Skeletal muscle tissue (tissue), 4 donors: ENCODE results near the gene AGPAT3. TPM values are rescaled to one million over a fixed set of nuclear protein-coding genes. Genes with fewer than 3 reads are reported as not detected.

Source experiments
- H3K27ac ChIP-seq: one replicate; pipeline ENCODE4 v1.7.0; 2013; ENCODE audit warnings: mild to moderate bottlenecking, low read depth, low read length, inconsistent platforms
- H3K27me3 ChIP-seq, 3 donors: one replicate each; pipeline ENCODE4 v1.7.0; 2013; ENCODE audit warnings: low read length in 3 of 3; ENCODE audit not compliant: control insufficient read depth in 3 of 3, insufficient read depth in 3 of 3
- H3K36me3 ChIP-seq, 3 donors: one replicate each; pipeline ENCODE4 v1.7.0; 2013; ENCODE audit warnings: low read length in 3 of 3; ENCODE audit not compliant: control insufficient read depth in 3 of 3, insufficient read depth in 3 of 3
- H3K4me1 ChIP-seq, 3 donors: one replicate each; pipeline ENCODE4 v1.7.0; 2013; ENCODE audit warnings: low read length in 3 of 3, mild to moderate bottlenecking in 3 of 3; ENCODE audit not compliant: control insufficient read depth in 3 of 3, insufficient read depth in 3 of 3
- H3K4me3 ChIP-seq, 3 donors: one replicate each; pipeline ENCODE4 v1.7.0; 2013; ENCODE audit warnings: low read length in 3 of 3
- H3K9ac ChIP-seq, 3 donors: one replicate each; pipeline ENCODE4 v1.7.0; 2013; ENCODE audit warnings: low read length in 3 of 3, mild to moderate bottlenecking in 3 of 3, moderate library complexity in 2 of 3, low read depth in 1 of 3
- H3K9me3 ChIP-seq, 3 donors: one replicate each; pipeline ENCODE4 v1.7.0; 2013; ENCODE audit warnings: low read length in 3 of 3; ENCODE audit not compliant: control insufficient read depth in 3 of 3
- total RNA-seq: library from RNA; depleted of rRNA; stranded (reverse); fragments of >200 nt; gene quantifications from one replicate; pipeline ENCODE4 v1.2.3, GENCODE V29; 2014
- donor health status: Osteomylitis.

The AGPAT3 gene
- total RNA-seq, 1 donor from 2014 or later = 16.7 TPM

- Histone ChIP-seq H3K4me3 (no peak overlapping the region), H3K27ac (no peak overlapping the region), H3K36me3 (peaks cover 0 to 7% (median 5%) of the 10 kb centered on the region in 3 donors), H3K27me3 (no peaks in the 10 kb centered on the region), H3K9ac (no peak overlapping the region), H3K4me1 (peaks cover 20 to 38% (median 34%) of the 10 kb centered on the region in 3 donors), H3K9me3 (no peaks in the 10 kb centered on the region)
Measured at GRCh38 chr21:43869486-43870325, 4.7 kb downstream of the AGPAT3 start.

DNA sequence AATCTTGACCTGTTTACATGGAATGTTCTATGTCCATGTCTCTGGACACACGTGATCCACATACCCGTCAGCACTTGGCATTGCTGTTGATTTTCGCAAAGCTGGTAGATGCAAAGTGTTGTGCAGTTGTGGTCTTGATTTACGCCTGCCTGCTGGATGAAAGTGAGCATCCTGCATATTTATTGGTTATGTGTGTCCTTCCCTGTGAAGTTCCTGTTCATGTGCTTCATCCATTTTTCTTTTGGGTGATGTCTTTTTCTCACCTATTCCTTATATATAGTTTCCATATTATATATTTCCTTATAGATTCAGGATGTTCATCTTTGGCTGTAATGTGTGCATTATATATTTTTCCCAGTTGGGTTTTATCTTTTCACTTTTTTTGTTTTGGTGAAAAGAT lies 6.5 kb downstream of the AGPAT3 start:
- peaks cover 20 to 35% (median 32%) of the 10 kb centered on the region in 3 donors for H3K4me1 ChIP-seq
- H3K36me3 ChIP-seq = peaks cover 0 to 7% (median 5%) of the 10 kb centered on the region in 3 donors
- H3K9ac ChIP-seq = no peak overlapping the region
- no peaks in the 10 kb centered on the region for H3K9me3 ChIP-seq
- H3K27me3 ChIP-seq = no peaks in the 10 kb centered on the region
- H3K4me3 ChIP-seq = no peak overlapping the region
- no peak overlapping the region for H3K27ac ChIP-seq

DNA sequence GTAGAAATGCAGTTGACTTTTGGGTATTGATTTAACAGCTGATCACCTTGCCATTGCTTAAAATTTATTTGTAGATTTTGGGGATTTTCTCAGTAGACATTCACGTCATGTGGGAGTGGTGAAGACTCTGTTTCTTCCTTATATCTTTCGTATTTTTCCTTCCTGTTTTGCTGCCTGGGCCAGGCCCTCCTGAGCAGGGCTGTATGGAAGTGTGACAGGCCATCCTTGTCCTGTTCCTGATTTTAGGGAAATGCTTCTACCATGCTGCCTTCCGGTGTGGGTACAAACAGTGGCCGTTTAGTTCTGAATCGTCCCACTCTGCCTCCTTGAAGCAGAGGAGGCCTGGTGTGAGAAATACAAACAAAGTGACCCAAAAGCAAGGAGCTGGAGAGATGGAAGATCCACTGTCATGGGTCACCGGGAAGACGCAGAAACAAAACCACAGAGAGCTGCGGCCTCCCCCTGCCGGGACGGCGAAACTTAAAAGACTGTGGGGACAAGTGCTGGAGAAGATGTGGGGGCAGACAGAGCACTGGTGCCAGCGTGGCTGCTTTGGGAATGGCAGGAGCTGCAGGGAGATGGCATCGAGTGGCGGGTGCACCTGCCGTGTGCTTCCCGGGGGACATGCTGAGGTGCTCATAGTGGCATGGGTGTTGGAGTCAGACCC lies 7.6 kb downstream of the AGPAT3 start:
- peaks cover 0 to 5% (median 3%) of the 10 kb centered on the region in 3 donors for H3K36me3 ChIP-seq
- no peak overlapping the region for H3K27ac ChIP-seq
- H3K4me1 ChIP-seq = peaks cover 8 to 24% (median 23%) of the 10 kb centered on the region in 3 donors

DNA sequence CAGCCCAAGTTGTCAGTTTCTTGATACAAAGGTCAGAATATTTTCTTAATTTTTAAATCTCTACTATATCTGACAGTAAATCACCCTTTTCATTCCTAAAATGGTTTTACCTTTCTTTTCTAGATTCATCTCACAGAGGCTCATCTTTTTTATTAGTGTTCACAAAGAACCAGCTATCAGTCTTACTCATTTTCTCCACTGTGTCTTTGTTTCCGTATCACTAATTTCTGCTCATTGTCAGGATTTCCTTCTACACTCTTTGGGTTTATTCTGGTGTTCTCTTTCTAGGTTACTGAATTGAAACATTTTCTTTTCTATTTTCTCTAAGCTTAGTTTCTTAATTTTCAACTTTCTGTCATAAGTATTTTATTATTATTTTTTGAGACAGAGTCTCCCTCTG lies 8.7 kb downstream of the AGPAT3 start:
- peaks cover 5 to 7% (median 5%) of the 10 kb centered on the region in 3 donors for H3K36me3 ChIP-seq

More for the DNA sequence above, 7.6 kb downstream of the AGPAT3 start:
- Histone ChIP-seq H3K9me3 (no peaks in the 10 kb centered on the region), H3K9ac (no peak overlapping the region), H3K4me3 (no peak overlapping the region), H3K27me3 (no peaks in the 10 kb centered on the region)

DNA sequence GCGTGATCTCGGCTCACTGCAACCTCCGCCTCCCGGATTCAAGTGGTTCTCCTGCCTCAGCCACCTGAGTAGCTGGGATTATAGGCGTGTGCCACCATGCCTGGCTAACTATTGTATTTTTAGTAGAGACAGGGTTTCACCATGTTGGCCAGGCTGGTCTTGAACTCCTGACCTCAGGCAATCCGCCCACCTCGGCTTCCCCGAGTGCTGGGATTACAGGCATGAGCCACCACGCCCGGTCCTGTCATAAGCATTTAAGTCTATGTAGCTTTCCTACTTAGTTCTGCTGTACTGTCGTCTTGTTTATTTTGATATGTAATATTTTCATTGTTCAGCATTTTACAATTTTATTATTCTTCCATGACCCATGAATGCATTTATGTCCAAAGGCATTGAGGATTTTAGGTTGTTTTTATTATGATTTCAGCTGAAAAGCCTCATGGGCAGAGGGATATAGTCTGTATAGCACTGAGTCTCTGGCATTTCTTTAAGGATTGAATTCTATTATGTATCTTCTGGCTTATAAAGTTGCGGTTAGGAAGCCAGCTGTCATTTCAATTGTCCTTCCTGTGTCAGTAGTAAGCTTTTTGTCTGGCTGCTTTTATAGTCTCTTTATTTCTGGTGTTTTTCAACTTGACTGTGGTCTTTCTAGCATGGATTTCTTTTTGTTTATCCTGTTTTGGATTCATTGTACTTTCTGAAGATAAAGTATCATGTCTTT lies 9.2 kb downstream of the AGPAT3 start:
- Histone ChIP-seq H3K36me3 (peaks cover 5 to 7% (median 5%) of the 10 kb centered on the region in 3 donors), H3K27ac (no peak overlapping the region), H3K27me3 (no peaks in the 10 kb centered on the region), H3K4me3 (no peak overlapping the region), H3K4me1 (peaks cover 1 to 11% (median 10%) of the 10 kb centered on the region in 3 donors), H3K9ac (no peak overlapping the region), H3K9me3 (no peaks in the 10 kb centered on the region)

More for the DNA sequence above, 8.7 kb downstream of the AGPAT3 start:
- Histone ChIP-seq H3K27ac (no peak overlapping the region), H3K4me3 (no peak overlapping the region), H3K9me3 (no peaks in the 10 kb centered on the region), H3K27me3 (no peaks in the 10 kb centered on the region), H3K4me1 (peaks cover 3 to 16% (median 13%) of the 10 kb centered on the region in 3 donors), H3K9ac (no peak overlapping the region)

- Histone ChIP-seq H3K27me3 (no peaks in the 10 kb centered on the region), H3K9me3 (no peaks in the 10 kb centered on the region), H3K9ac (no peak overlapping the region), H3K27ac (no peak overlapping the region), H3K4me3 (no peak overlapping the region), H3K36me3 (peaks cover 3 to 5% (median 5%) of the 10 kb centered on the region in 3 donors), H3K4me1 (peaks cover 19 to 23% (median 20%) of the 10 kb centered on the region in 3 donors)
Measured at GRCh38 chr21:43876605-43877004, 11.6 kb downstream of the AGPAT3 start.

DNA sequence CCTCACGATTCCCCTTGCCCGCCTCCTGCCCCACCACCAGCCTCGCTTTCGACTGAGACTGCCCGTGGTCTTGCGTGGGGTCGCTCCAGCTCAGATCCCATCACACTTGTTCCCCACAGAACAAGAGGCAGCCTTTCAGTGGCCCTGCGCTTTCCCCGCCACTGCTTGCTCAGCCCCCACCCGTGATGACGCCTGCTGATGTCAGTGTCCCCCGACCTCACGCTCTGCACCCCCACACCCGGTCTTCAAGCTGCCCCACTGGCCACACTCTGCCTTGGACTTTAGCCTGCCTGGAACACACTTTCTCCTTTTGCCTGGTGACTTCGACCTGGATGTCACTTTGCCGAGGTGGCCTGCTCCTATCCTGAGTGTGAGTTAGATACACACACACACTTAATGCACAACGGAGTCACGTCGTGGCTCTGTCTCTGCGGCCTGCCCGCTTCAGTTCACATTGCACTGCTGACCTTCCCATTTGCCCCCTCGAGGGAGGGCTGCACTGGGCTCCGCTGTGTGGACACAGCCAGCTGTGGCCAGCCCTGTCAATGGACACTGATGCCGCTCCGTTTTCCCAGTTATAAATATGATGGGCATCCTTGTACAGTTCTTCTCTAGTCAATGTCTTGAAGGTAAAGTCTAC lies 13.0 kb downstream of the AGPAT3 start:
- peaks cover 19 to 27% (median 24%) of the 10 kb centered on the region in 3 donors for H3K4me1 ChIP-seq
- H3K27me3 ChIP-seq = no peaks in the 10 kb centered on the region
- H3K9ac ChIP-seq = no peak overlapping the region
- no peak overlapping the region for H3K4me3 ChIP-seq
- no peaks in the 10 kb centered on the region for H3K9me3 ChIP-seq
- peaks cover 4 to 6% (median 5%) of the 10 kb centered on the region in 3 donors for H3K36me3 ChIP-seq
- H3K27ac ChIP-seq = no peak overlapping the region

- Histone ChIP-seq H3K4me3 (peak overlapping the region in 1 of 3 donors; percentile 13), H3K27ac (peak overlapping the region; percentile 69), H3K4me1 (peaks cover 19 to 34% (median 29%) of the 10 kb centered on the region in 3 donors)
Measured at GRCh38 chr21:43879348-43880110, 14.5 kb downstream of the AGPAT3 start.

More at GRCh38 chr21:43879348-43880110, 14.5 kb downstream of the AGPAT3 start:
- no peaks in the 10 kb centered on the region for H3K27me3 ChIP-seq
- H3K9ac ChIP-seq = peak overlapping the region in 2 of 3 donors; percentile 57 to 59
- H3K9me3 ChIP-seq = no peaks in the 10 kb centered on the region
- H3K36me3 ChIP-seq = peaks cover 0 to 6% (median 5%) of the 10 kb centered on the region in 3 donors
